ENCODE data around the gene RGL4.
A peak's percentile ranks its signal among the peaks of the same experiment; 100 is the strongest.

The RGL4 gene

GRCh38 chr22:23698673-23699235, 7.9 kb downstream of the RGL4 start:
- peaks cover 1% of the 10 kb centered on the region for H3K9me3 Mint-ChIP-seq
- peaks cover 66% of the 10 kb centered on the region for H3K4me1 Mint-ChIP-seq
- CTCF ChIA-PET, result no interaction called here
- H3K27me3 Mint-ChIP-seq, result no peaks in the 10 kb centered on the region
- H3K36me3 Mint-ChIP-seq, result peaks cover 69% of the 10 kb centered on the region
- no peak overlapping the region for H3K4me3 Mint-ChIP-seq
- no peak for DNase-seq
- peak overlapping the region; percentile 11 for H3K27ac Mint-ChIP-seq

DNA sequence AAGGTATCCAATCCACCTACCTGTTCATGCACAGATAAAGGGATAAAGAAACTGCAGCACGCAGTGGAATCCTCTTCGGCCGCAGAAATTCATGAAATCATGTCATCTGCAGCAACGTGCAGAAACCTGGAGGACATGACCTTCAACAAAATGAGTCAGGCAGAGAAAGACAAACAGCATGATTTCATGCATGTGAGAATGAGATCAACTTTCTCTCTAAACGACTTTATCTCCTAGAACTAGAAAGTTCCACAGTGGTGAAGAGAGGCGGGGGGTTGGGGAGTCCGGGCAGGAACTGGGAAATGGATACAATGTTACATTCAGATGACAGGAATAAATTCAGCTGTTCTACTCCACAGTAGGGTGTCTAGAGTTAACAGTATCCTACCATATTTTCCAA, 9.9 kb downstream of the RGL4 start:
- H3K36me3 Mint-ChIP-seq, result peaks cover 76% of the 10 kb centered on the region
- no peaks in the 10 kb centered on the region for H3K27me3 Mint-ChIP-seq
- CTCF ChIA-PET, result no interaction called here
- H3K27ac Mint-ChIP-seq, result no peak overlapping the region
- DNase-seq, result no peak
- H3K4me3 Mint-ChIP-seq, result no peak overlapping the region
- peaks cover 74% of the 10 kb centered on the region for H3K4me1 Mint-ChIP-seq
- peaks cover 1% of the 10 kb centered on the region for H3K9me3 Mint-ChIP-seq

GRCh38 chr22:23704062-23704461, 13.2 kb downstream of the RGL4 start:
- Mint-ChIP-seq H3K4me3 (no peak overlapping the region), H3K27ac (no peak overlapping the region), H3K4me1 (peaks cover 70% of the 10 kb centered on the region)

GRCh38 chr22:23704829-23705228, 14.0 kb downstream of the RGL4 start:
- H3K27ac Mint-ChIP-seq, result peak overlapping the region; percentile 66
- no peaks in the 10 kb centered on the region for H3K27me3 Mint-ChIP-seq
- H3K36me3 Mint-ChIP-seq, result peaks cover 89% of the 10 kb centered on the region
- H3K4me1 Mint-ChIP-seq, result peaks cover 73% of the 10 kb centered on the region
- DNase-seq, result no peak
- peaks cover 1% of the 10 kb centered on the region for H3K9me3 Mint-ChIP-seq
- no peak overlapping the region for H3K4me3 Mint-ChIP-seq
- CTCF ChIA-PET, result no interaction called here

More at GRCh38 chr22:23704062-23704461, 13.2 kb downstream of the RGL4 start:
- CTCF ChIA-PET, result no interaction called here
- Mint-ChIP-seq H3K27me3 (no peaks in the 10 kb centered on the region), H3K36me3 (peaks cover 89% of the 10 kb centered on the region), H3K9me3 (peaks cover 1% of the 10 kb centered on the region)
- no peak for DNase-seq

DNA sequence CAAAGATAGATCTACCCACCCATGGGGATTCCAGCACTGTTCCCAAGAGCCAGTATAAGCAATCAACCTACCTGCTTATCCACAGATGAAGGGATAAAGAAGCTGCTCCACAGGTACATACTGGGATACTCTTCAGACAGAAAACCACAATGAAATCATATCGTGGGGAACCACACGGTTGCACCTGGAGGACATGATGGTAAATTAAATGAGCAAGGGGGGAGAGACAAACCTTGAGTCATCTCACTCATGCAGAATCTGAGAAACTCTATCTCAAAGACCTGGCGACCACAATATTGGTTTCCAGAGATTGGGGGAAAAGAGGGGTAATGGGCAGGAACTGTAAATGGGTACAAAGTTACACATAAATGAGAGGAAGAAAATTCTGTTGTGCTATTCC, 14.5 kb downstream of the RGL4 start:
- CTCF ChIA-PET, result interaction anchor here (1.4 kb wide), 1 partner anchor 8 kb away, joined by 4 read pairs; no protein-coding TSS in a partner anchor
- DNase-seq, result peak; percentile 27
- peaks cover 89% of the 10 kb centered on the region for H3K36me3 Mint-ChIP-seq
- peak overlapping the region; percentile 66 for H3K27ac Mint-ChIP-seq
- peaks cover 75% of the 10 kb centered on the region for H3K4me1 Mint-ChIP-seq
- no peaks in the 10 kb centered on the region for H3K9me3 Mint-ChIP-seq
- no peak overlapping the region for H3K4me3 Mint-ChIP-seq
- no peaks in the 10 kb centered on the region for H3K27me3 Mint-ChIP-seq

DNA sequence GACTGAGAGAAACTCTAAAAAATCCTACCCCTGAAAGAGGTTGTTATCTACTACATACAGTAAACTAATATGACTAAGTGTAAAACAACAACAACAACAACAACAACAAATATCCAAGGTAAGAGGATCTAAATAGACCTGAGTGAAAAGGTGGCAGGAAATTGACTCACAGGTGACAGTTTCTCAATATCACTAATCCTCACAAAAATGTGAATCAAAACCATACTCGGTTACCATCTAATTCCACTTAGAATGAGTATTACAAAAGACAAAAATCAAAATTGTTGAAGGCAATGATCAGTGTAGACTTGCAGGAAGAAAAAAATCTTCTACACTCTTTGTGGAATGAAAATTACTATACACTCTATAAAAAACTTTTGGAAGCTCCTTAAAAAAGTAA, 17.5 kb downstream of the RGL4 start:
- Mint-ChIP-seq H3K4me3 (no peak overlapping the region), H3K4me1 (peaks cover 65% of the 10 kb centered on the region), H3K9me3 (no peaks in the 10 kb centered on the region), H3K27ac (no peak overlapping the region), H3K36me3 (peaks cover 79% of the 10 kb centered on the region), H3K27me3 (no peaks in the 10 kb centered on the region)
- CTCF ChIA-PET, result no interaction called here
- DNase-seq, result no peak

- H3K27ac Mint-ChIP-seq, result no peak overlapping the region
These were observed 18.3 kb downstream of the RGL4 start for GRCh38 chr22:23709107-23709506.

GRCh38 chr22:23712256-23712655, 21.4 kb downstream of the RGL4 start:
- peaks cover 47% of the 10 kb centered on the region for H3K4me1 Mint-ChIP-seq
- H3K27me3 Mint-ChIP-seq, result peaks cover 1% of the 10 kb centered on the region
- no peak overlapping the region for H3K27ac Mint-ChIP-seq
- CTCF ChIA-PET, result interaction anchor here (0.8 to 2.1 kb wide), 3 partner anchors 10 to 84 kb away, joined by 3 to 7 read pairs (median 4); no protein-coding TSS in a partner anchor
- no peak overlapping the region for H3K4me3 Mint-ChIP-seq
- peaks cover 61% of the 10 kb centered on the region for H3K36me3 Mint-ChIP-seq
- H3K9me3 Mint-ChIP-seq, result no peaks in the 10 kb centered on the region
- no peak for DNase-seq

More at GRCh38 chr22:23709107-23709506, 18.3 kb downstream of the RGL4 start:
- Mint-ChIP-seq H3K36me3 (peaks cover 77% of the 10 kb centered on the region), H3K9me3 (no peaks in the 10 kb centered on the region), H3K4me1 (peaks cover 62% of the 10 kb centered on the region), H3K27me3 (no peaks in the 10 kb centered on the region), H3K4me3 (no peak overlapping the region)
- DNase-seq, result no peak
- CTCF ChIA-PET, result no interaction called here

- peaks cover 45% of the 10 kb centered on the region for H3K36me3 Mint-ChIP-seq
- DNase-seq, result no peak
- H3K4me3 Mint-ChIP-seq, result no peak overlapping the region
- H3K27me3 Mint-ChIP-seq, result peaks cover 3% of the 10 kb centered on the region
- peak overlapping the region; percentile 3 for H3K27ac Mint-ChIP-seq
- H3K9me3 Mint-ChIP-seq, result no peaks in the 10 kb centered on the region
- peaks cover 41% of the 10 kb centered on the region for H3K4me1 Mint-ChIP-seq
- CTCF ChIA-PET, result interaction anchor here (1.0 to 2.1 kb wide), 3 partner anchors 17 to 86 kb away, joined by 3 to 7 read pairs (median 4); no protein-coding TSS in a partner anchor
These were observed 23.1 kb downstream of the RGL4 start for GRCh38 chr22:23713696-23714595.

- H3K27ac Mint-ChIP-seq, result peak overlapping the region; percentile 3
- H3K36me3 Mint-ChIP-seq, result peaks cover 36% of the 10 kb centered on the region
- CTCF ChIA-PET, result interaction anchor here (2.1 kb wide), 1 partner anchor 87 kb away, joined by 7 read pairs; no protein-coding TSS in a partner anchor
These were observed 24.1 kb downstream of the RGL4 start for GRCh38 chr22:23714596-23715578.

GRCh38 chr22:23715806-23716375, 25.1 kb downstream of the RGL4 start:
- Mint-ChIP-seq H3K27ac (peak overlapping the region; percentile 86), H3K4me3 (peak overlapping the region; percentile 75), H3K36me3 (peaks cover 27% of the 10 kb centered on the region), H3K27me3 (peaks cover 3% of the 10 kb centered on the region), H3K4me1 (peaks cover 27% of the 10 kb centered on the region), H3K9me3 (no peaks in the 10 kb centered on the region)
- no peak for DNase-seq
- CTCF ChIA-PET, result no interaction called here

More at GRCh38 chr22:23714596-23715578, 24.1 kb downstream of the RGL4 start:
- Mint-ChIP-seq H3K4me1 (peaks cover 32% of the 10 kb centered on the region), H3K9me3 (no peaks in the 10 kb centered on the region), H3K27me3 (peaks cover 3% of the 10 kb centered on the region), H3K4me3 (peak overlapping the region; percentile 75)
- DNase-seq, result no peak

GRCh38 chr22:23716811-23717801, 26.3 kb downstream of the RGL4 start:
- peak overlapping the region; percentile 75 for H3K4me3 Mint-ChIP-seq
- peak; percentile 90 for DNase-seq
- peaks cover 6% of the 10 kb centered on the region for H3K27me3 Mint-ChIP-seq
- H3K27ac Mint-ChIP-seq, result peak overlapping the region; percentile 86
- peaks cover 20% of the 10 kb centered on the region for H3K36me3 Mint-ChIP-seq
- H3K4me1 Mint-ChIP-seq, result peaks cover 23% of the 10 kb centered on the region
- no peaks in the 10 kb centered on the region for H3K9me3 Mint-ChIP-seq
- CTCF ChIA-PET, result interaction anchor here (0.7 to 1.0 kb wide), 2 partner anchors 11 to 49 kb away, joined by 3 read pairs; no protein-coding TSS in a partner anchor

Measured in activated naive CD4-positive, alpha-beta T cell treated with anti-CD3 and anti-CD28 coated beads, Interleukin-2, amount 10 ng/mL, durations not matched to agents 7 days and 5 days (primary cell).